Stimulated activated CD8-positive, alpha-beta memory T cell treated with anti-CD3 and anti-CD28 coated beads, Interleukin-7, amount 100 ng/mL, for 4 hours (primary cell): ENCODE data around the gene CADPS.

Experiments used
- DNase-seq, 2 donors: peaks; one replicate each; pipeline ENCODE4 v3.0.0-alpha.2; 2020; ENCODE audit warnings: low read depth in 2 of 2

CADPS gene

DNA sequence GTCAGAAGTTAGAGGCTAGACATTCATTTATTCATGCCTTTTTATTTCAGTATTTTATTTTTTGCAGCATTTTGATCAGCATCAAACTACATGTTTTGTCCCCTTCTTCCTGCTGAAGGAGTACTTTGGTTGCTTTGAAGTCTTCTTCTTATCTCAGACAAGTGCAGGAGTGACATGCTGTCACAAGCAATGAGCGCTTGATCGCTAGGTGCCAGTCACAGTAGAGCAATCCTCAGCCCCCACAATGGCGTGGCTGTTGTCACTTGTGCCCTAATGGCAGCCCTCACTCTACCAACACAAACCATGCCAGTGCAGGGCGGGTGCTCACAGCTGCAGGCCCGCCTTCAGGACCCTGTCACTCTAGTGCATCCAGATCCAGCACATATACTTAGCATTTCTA, 317.2 kb downstream of the CADPS start:
- no peak for DNase-seq

DNA sequence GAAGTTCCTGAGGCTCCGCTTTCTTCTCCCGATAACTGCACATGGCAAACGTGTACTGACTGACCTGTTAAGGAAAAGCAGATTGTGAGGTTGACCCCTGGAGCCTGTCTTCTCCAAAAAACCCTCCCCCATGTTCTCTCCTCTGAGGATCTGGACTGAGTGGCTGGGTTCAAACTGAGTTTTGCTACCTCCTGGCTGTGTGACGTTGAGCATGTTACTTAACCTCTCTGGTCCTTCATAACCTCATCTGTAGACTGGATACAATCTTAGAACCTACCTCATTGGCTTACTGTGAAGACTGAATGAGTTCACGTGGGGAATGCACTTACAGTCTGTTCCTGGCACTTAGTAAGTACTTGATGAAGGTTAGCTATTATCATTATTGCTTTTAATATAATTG, 317.8 kb downstream of the CADPS start:
- DNase-seq, result no peak

DNA sequence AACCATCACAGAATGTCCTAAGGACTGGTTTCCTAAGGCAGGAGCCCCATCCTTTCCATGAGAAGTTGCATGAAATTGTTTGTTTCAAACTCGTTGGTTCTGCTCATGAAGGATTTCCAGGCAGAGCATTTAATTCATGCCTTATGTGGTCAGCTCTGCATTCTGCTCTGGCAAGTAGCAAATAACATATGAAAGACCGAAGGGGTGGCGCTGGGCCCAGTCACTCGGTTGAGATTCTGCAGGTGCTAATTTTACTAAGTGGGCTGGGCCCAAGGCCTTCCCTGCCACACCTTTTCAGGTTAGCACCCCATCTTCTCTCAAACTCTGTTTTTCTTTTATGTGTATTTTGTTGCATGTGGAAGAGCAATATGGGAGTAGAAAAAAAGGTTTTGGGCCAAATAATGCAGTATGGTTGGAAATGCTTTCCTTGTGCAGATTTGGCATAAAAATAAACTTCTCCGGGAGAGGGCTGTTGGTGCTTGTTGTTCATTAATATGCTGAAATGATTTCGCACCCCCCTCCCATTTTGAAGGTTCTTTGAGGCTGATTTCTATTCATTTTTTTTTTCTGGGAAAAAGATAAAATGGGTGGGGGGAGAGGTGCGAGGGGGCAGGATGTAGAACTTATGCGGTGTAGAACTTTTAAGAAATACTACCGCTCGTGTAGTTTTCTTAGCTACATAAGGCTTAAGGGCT, 318.9 kb downstream of the CADPS start:
- DNase-seq, result no peak

DNA sequence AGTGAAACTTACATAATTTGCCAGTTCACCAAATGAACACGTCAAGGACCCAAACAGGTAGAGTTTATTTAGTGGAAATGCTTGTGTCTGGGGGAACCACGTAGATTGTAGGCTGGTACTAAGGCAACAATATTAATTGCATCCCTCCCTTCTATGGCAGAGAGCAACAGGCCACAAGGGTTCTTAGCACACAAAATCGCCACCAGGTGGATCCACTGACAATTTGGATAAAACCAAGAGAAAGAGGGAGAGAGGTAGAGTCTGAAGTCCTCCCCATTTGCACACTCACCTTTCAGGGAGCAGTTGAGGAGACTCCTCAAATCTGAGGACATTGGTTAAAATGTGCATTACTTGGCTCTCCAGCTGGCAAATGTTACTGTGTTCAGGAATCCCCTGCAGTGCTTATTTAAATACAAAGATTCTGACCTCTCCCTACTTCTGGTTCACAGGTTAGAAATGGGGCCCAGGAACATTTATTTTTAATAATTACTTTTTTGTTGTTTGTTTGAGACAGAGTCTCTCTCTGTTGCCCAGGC, 320.9 kb downstream of the CADPS start:
- DNase-seq, result no peak

DNA sequence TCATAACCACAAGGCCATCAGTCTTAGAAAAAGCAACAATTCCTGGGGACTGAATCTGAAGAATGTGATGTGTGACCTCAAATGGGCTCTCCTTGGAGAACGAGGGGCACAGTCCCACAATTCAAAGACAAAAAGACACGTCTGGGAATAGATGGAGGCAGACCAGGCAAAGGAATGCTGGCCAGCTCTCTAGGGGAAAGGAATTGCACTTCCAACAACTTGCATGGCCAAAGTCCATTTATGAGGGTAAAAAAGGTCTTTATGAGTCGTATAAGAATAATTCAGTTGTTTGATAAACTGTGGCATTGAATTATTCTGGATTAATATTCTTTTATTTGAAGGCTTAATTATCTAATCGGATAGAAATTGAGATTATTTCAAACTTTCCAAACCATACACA, 321.4 kb downstream of the CADPS start:
- no peak for DNase-seq

DNA sequence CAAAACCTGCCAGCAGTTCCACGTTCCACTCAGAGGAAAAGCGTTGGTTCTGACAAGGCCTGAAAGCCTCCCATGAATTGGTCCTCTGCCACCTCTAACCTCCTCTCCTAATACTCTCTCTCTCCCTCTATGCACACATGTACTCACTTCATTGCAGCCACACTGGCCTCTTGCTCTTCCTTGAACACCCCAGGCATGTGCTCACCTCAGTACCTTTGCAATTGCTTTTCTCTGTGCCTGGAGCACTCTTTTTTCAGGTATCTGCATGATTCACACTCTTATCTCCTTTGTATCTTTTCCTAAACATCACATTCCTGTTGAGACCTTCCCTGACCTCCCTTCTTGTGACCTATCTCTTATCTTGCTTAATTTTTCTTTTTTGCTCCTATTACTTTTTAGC, 323.7 kb downstream of the CADPS start:
- no peak for DNase-seq

DNA sequence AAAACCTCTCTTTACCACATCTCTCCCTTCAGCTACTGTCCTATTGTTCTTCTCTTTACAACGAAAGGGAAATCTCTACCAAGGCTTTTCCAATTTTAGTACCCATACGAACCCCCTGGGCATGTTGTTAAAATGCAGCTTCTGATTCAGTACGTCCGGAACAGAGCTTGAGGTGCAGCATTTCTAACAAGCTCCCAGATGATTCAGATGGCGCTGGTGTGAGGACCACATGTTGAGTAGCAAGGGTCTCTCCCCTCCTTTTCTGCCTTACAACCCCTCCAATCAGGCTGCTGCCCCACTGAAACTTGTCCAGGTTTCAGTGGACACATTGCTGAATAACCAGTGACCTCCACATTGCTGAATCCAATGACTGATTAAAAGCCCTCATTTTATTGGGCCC, 324.8 kb downstream of the CADPS start:
- no peak for DNase-seq

DNA sequence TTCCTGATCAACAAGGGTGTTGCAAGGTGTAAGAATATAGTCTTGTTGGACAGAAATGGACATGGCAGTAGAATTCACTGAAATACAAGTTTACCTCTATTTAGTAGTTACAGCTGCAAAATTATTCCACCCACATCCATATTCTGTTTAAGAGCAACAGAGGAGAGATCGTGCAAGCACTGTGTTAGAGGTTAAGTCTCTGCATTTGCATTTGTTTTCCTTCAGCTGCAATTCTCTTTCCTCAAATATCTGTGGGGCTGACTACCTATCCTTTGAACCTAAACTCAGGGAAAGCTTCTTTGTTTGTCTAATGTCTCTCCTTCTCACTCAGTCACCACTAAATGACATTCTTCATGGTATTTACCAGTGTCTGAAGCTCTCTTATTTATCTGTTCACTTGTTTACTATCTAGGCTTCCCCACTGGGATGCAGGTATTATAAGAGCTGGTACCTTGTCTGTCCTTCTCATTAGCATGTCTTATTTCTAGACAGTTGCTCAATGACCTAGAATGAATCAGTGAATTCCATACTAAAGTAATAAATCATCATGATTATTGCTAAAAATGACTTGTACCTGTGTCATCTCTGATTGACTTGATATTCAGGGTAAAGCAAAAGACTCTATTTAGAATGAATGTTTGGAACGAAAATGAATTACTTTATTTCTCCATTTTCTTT, 326.5 kb downstream of the CADPS start:
- DNase-seq, result no peak

DNA sequence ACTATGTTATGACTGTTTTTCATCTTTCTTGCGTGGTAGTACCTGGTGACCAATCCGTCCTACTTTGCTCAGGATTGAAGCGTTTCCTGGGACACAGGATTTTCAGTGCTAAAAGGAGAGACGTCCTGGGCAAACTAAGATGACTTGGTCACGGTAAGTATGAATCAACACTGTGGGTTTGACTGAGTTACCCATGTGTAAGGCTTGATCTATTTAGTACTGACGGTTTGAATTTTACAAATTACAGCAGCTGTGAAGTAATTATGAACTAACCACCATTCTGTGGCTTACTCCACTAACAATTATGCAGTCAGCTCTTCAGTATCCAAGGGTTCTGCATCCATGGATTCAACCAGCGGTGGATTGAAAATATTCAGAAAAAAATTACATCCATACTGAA, 328.9 kb downstream of the CADPS start:
- no peak for DNase-seq

DNA sequence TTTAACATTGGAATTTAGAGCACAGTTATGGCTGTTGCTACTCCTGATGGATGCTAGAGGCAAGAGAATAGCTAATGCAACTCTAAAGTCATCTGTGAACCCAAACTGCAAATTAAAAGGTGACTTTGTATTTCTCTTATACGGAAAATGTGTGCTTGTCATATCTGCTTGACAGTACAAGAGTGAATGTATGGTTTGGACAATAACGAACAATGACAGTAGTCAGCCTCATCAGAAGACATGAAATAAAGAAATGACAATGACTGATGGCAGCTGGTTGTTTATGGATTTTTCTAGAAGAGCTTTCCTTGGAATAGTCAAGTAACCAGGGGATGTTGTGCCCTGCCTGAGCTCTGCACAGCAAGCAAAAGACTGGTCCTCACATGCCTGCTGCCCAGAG, 333.0 kb downstream of the CADPS start:
- no peak for DNase-seq

DNA sequence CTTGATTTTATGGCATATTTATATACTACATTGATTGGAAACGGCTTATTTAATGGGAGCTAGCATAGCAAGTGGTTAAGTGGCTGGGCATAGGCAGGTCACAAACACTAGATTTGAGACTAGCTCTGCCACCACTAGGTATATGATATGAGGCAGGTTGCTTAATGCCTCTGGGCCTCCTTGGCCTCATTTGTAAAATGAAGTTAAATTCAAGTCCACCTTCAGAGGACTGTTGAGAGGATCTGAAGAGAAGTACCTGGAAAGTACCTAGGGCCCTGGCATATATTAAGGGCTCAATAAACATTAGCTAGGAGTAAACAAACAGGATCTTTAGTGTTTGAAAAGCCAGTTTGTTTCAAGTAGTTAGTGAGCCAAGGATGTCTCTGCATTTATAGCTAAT, 335.5 kb downstream of the CADPS start:
- no peak for DNase-seq

DNA sequence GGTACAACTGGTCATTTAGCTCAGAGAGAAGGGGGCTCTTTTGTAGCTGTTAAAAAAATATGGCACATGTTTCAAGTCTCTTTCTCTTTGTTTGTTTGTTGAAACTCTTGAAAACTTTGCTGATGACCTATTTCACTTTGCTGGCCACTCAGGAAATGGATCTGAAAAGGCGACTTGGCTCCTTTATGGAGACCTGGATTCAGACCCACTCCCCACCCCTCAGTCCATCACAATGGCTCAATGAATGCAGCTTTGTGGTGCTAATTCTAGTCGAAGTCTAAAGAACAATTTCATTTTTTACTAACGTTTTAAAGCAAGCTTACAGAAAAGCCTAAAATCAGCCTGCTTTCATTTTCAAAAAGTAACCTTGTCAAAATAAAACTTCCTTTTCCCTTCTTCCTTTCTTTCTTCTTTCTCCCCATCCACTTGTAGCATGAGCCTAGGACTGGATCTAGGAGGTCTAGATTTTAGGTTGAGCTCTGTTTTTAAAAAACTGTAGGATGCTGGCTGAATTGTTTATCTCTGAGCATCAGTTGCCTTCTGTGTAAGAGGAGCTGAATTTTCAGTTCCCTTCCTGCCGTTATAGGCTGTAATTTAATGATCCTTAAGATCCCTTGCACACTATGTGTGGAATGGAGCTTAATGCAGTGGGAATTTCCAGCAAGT, 336.4 kb downstream of the CADPS start:
- no peak for DNase-seq

DNA sequence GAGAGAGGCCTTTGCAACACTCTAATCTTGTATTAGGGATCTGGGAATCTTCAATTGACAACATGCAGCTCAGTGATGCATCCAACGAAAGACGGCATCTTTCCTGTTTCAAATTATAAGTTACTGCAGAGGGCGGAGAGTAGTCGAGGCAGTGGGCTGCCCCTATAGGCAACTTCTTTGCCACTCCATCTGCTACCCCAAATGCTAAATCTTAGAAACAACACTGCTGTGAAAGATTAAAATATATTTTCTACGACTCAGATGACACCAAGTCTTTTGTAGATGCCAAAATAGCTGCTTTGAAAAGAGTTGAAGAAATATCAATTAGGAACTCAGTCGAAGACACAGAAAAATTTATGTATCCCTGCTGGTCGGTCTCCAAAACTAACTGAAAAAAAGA, 340.9 kb downstream of the CADPS start:
- no peak for DNase-seq

DNA sequence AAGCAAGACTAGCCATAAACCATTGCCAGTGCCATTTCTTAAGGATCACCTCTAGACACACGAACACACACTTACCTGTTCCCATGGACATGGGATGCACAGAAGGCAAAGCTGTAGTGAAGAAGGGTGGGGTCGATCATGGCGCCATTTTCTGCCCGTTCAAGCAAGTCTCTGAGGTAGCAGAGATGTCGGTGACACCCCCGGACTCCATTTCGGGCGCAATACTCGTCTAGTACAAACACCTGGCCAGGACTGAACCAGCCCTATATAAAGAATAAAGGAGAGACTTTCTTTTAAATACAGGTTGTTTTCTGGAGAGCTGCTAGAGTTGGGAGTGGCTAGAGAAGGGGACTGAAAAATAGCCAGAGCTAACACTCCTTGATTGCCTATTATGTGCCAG, 342.4 kb downstream of the CADPS start:
- no peak for DNase-seq

DNA sequence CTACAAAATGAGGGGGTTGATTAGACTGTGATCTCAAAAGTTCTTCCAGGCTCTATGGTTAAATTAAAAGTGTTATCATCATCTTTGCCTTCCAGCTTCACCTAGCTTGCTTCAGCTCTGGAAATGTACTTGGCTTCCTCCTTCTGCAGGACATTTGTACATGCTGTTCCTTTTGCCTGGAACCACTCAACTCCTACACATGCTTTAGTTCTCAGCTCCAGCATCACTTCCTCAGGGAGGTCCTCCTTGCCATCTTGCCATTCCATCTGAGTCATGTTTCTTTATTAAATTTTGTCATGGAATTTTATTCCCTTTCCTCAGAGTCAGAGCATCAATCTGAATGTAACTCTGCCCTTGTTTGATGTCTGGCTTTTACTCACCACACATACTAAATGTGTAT, 343.2 kb downstream of the CADPS start:
- DNase-seq, result no peak

DNA sequence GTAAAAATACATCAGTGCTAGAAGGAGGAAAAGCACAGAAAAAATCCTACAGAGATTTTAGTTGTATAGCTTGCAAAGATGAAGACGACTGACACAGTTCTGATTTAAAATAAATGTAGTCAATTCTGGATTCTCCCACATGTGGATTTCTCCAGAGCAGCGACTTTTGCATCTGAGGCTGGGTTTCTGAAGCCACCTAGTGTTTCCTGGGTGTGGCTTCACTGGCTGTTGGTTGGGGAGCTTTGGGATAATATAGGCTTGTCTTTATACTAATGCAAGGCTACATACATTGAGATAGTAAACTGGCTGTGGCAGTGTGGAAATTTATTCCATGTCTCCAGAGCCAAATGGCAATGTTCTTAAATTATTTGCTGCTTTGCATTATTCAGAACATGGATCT, 343.7 kb downstream of the CADPS start:
- no peak for DNase-seq

DNA sequence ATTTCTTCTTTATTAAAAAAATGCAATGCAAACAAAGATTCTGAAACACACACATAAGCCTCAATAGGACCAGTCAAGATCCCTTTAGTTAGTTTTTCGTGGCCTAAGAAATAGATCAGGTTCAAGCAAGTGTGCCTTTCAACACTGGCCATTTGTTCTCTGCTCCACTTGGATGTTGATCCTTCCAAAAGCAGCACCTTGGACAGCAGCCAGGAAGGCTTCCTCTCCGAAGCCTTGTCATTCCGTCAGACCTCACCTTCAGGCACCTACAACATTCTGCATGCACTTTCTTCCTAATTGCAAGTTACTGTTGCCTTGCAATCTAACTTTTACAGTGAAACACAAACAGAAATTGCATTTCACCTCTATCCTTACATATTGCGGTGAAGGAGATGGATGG, 346.0 kb downstream of the CADPS start:
- DNase-seq, result no peak

DNA sequence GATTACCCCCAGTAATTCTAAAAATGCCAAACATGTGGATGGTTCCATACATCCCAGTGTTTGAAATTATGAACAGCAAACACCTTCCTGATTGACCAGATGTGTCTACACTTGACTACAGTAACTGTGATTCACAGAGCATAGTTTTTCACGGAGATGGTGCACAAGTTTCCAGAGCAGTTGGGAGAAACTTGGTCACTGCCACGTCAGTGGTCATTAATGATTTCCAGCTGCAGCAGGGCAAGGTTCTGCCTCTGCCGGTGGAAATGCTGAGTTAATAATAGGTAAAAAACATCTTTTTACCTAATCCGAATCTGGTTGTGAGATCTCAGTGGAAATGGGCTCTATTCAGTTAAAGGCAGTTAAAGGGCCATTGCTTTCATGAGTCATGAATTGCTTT, 347.7 kb downstream of the CADPS start:
- DNase-seq, result no peak

DNA sequence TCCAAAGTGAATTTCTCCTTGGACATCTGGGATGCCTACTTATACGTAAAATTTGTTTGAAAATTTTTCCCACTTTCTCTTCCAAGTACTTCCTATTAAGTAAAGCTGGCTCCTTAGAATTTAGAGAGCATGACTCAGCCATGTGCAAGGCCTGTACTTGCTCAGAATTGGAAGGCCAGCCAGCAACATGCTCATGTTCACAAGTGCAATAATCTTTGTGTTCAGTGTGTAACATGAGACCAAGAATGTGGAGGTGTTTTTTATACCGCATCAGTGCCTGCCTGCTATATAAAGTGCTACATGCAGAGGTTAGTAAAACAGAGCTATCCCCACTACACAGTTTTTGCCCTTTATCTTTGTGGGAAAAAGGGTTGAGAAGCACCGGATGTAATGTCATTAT, 349.9 kb downstream of the CADPS start:
- DNase-seq, result no peak

DNA sequence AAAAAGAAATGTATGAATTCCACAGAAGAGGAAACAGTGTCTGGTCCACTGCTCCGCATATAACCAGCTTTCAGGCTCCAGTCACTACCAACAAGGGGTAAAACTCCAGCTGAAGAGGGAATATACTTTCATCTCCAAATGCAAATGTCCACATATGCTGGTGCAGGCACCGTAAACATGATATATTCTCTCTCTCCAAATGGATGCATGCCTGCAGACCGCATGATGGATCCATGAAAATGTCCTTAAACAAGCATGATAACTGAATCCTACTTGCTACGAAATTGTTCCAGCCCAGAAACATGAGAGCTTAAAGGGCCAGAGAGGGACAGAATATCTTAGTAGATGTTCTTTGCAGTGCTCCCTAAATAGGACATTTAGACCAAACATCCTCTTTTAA, 351.5 kb downstream of the CADPS start:
- no peak for DNase-seq

DNA sequence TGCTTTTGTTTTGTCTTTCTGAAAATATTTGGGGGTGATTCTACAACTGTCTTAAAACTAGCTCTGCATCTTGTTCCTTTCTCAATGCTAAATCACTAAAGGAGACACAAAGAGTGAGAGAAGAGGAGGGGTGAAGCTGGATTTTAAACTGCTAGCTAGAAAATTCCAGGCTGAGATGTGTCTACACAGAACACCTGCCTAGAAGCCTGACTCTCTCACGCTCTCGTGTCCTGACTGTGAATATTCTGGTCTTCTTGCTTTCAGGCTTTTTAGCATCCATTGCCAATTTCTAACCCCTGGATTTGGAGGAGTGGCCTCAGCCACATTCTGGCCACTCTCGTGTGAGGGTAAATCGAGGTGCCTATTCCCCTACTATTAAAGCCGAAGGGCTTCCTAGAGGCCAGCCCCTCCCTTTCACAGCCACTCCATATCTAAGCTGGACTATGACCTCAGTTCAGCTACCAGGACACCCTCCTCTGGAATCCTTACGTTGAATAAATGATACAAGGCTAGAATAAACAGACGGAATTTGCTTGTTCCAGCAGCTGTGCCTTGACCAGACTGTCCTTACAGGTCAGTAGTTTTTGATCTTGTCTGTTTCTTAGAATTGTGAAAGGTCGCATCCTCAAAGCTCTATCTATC, 353.6 kb downstream of the CADPS start:
- DNase-seq, result no peak

DNA sequence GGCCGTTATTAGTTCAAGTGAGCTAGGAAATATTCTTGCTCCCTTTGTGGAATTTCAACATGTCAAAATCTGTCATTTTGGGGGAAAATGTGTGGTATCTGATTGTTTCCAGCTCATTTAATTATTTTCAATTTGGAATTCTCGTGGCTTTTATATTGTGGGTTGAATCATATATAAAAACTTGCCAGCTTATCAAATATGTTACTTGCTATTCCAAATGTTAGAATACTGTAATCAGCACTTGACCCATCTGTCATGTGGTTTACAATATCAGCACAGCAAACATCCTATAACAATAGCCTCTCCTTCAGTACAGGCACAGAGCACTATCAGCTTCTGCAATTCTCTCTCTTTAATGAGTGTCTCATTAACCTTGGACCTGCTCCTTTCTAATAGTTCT, 371.7 kb downstream of the CADPS start:
- no peak for DNase-seq
